ENCODE data around the gene CPPED1.

DNA sequence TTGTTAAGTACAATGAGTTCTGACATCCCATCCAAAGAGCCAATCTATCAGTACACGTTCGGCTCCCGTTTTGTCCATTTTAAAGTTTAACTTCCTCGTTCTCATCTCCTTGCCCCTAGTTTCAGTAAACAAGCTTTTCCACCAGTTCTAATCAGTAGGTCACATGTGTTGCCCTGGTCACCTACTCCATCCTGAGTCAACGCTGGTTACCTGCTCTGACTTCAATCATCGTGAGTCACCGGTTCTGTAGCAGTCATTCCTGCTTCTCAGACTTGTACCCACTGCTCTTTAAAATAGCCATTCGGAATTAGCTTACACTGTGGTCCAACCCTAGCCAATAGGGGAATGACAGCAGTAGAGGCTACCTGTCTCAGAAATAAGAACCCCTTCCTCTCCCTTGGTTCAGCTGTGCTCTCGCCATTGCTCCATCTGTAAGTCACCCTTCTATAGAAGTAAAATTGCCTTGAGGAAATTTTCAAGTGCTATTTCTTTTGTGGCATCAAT lies 191.0 kb downstream of the CPPED1 start:
- no peak for TF ChIP-seq POLR2AphosphoS5 (IDR thresholded peaks at IDR 0.05)
- no peak for TF ChIP-seq CTCF (IDR thresholded peaks at IDR 0.05)

Measured in sigmoid colon (tissue), 4 donors.